Astrocyte of the cerebellum (primary cell): ENCODE data around the gene PRSS57.

ENCODE experiments used
- DNase-seq: peaks from one replicate; pipeline ENCODE4 v3.0.0-alpha.2; 2011; ENCODE audit warnings: low read depth
- H3K4me3 ChIP-seq: 2 replicates; pipeline ENCODE4 v1.5.1; 2011; ENCODE audit warnings: mild to moderate bottlenecking, low read depth, low read length, moderate library complexity
- CTCF ChIP-seq: IDR thresholded peaks from 2 replicates; pipeline ENCODE4 v1.5.1; 2012; ENCODE audit warnings: low read length, low read depth, moderate library complexity, mild to moderate bottlenecking; ENCODE audit errors: missing control alignments
- in situ Hi-C: cut with HindIII; loops from 2 replicates; pipeline ENCODE4 v1.10.0; 2017; ENCODE audit warnings: low sequenced_read_pairs

Gene PRSS57

GRCh38 chr19:723247-723646 lies 28.0 kb upstream of the PRSS57 start:
- no peak for DNase-seq
- no peak for TF ChIP-seq CTCF
- H3K4me3 ChIP-seq: no peak overlapping the region
- in situ Hi-C loops: no loop called here

- DNase-seq: no peak
- in situ Hi-C loops: no loop called here
- TF ChIP-seq CTCF: no peak
- H3K4me3 ChIP-seq: no peak overlapping the region
Observed at GRCh38 chr19:722553-723101, 27.4 kb upstream of the PRSS57 start.

- no peak overlapping the region for H3K4me3 ChIP-seq
- in situ Hi-C loops: no loop called here
- no peak for TF ChIP-seq CTCF
- DNase-seq: no peak
Observed at GRCh38 chr19:720345-721160, 25.3 kb upstream of the PRSS57 start.

GRCh38 chr19:719636-720344 lies 24.5 kb upstream of the PRSS57 start:
- no peak for DNase-seq
- H3K4me3 ChIP-seq: no peak overlapping the region
- no peak for TF ChIP-seq CTCF
- in situ Hi-C loops: no loop called here

GRCh38 chr19:718991-719512 lies 23.8 kb upstream of the PRSS57 start:
- no peak for TF ChIP-seq CTCF
- DNase-seq: no peak
- in situ Hi-C loops: no loop called here
- H3K4me3 ChIP-seq: no peak overlapping the region

GRCh38 chr19:718251-718951 lies 23.1 kb upstream of the PRSS57 start:
- no peak for TF ChIP-seq CTCF
- no peak for DNase-seq
- H3K4me3 ChIP-seq: no peak overlapping the region
- in situ Hi-C loops: no loop called here
